ENCODE data around the gene IARS1. TPM values are rescaled to one million over a fixed set of nuclear protein-coding genes. Genes with fewer than 3 reads are reported as not detected.

Gene IARS1
- total RNA-seq, 1 donor from 2014 or later, result 54.2 TPM

- Histone ChIP-seq H3K4me1 (no peaks in the 10 kb centered on the region), H3K27ac (replicated peaks) (no peak overlapping the region), H3K36me3 (peaks cover 100% of the 10 kb centered on the region), H3K4me3 (no peak overlapping the region), H3K27me3 (ENCODE audit: low read depth) (no peaks in the 10 kb centered on the region), H3K9me3 (replicated peaks) (no peaks in the 10 kb centered on the region)
- no peak for TF ChIP-seq CTCF (IDR thresholded peaks at IDR 0.05; ENCODE audit: borderline replicate concordance)
- intact Hi-C loops (cut with micrococcal nuclease), result no loop called here
- DNase-seq, result no peak
These were observed 38.8 kb downstream of the IARS1 start for GRCh38 chr9:92254381-92255337.

- intact Hi-C loops (cut with micrococcal nuclease), result no loop called here
- TF ChIP-seq CTCF (IDR thresholded peaks at IDR 0.05; ENCODE audit: borderline replicate concordance), result no peak
- H3K27me3 ChIP-seq (ENCODE audit: low read depth), result no peaks in the 10 kb centered on the region
These were observed 39.8 kb downstream of the IARS1 start for GRCh38 chr9:92253656-92254055.

GRCh38 chr9:92247981-92248380 lies 45.5 kb downstream of the IARS1 start:
- Histone ChIP-seq H3K4me3 (no peak overlapping the region), H3K36me3 (peaks cover 100% of the 10 kb centered on the region), H3K27ac (replicated peaks) (no peak overlapping the region), H3K4me1 (no peaks in the 10 kb centered on the region), H3K27me3 (ENCODE audit: low read depth) (no peaks in the 10 kb centered on the region), H3K9me3 (replicated peaks) (no peaks in the 10 kb centered on the region)
- TF ChIP-seq CTCF (IDR thresholded peaks at IDR 0.05; ENCODE audit: borderline replicate concordance), result no peak
- intact Hi-C loops (cut with micrococcal nuclease), result no loop called here
- no peak for DNase-seq

More at GRCh38 chr9:92253656-92254055, 39.8 kb downstream of the IARS1 start:
- DNase-seq, result no peak
- no peaks in the 10 kb centered on the region for H3K9me3 ChIP-seq (replicated peaks)
- H3K4me1 ChIP-seq, result no peaks in the 10 kb centered on the region
- H3K36me3 ChIP-seq, result peaks cover 100% of the 10 kb centered on the region
- H3K4me3 ChIP-seq, result no peak overlapping the region
- H3K27ac ChIP-seq (replicated peaks), result no peak overlapping the region

- Histone ChIP-seq H3K36me3 (peaks cover 100% of the 10 kb centered on the region), H3K4me1 (no peaks in the 10 kb centered on the region), H3K27me3 (ENCODE audit: low read depth) (no peaks in the 10 kb centered on the region), H3K27ac (replicated peaks) (no peak overlapping the region), H3K4me3 (no peak overlapping the region), H3K9me3 (replicated peaks) (no peaks in the 10 kb centered on the region)
- intact Hi-C loops (cut with micrococcal nuclease), result no loop called here
- TF ChIP-seq CTCF (IDR thresholded peaks at IDR 0.05; ENCODE audit: borderline replicate concordance), result no peak
- DNase-seq, result no peak
These were observed 46.2 kb downstream of the IARS1 start for GRCh38 chr9:92247296-92247695.

GRCh38 chr9:92245005-92245797 lies 48.3 kb downstream of the IARS1 start:
- no peaks in the 10 kb centered on the region for H3K4me1 ChIP-seq
- H3K4me3 ChIP-seq, result no peak overlapping the region
- TF ChIP-seq CTCF (IDR thresholded peaks at IDR 0.05; ENCODE audit: borderline replicate concordance), result no peak
- H3K27ac ChIP-seq (replicated peaks), result no peak overlapping the region
- H3K36me3 ChIP-seq, result peaks cover 100% of the 10 kb centered on the region
- no peaks in the 10 kb centered on the region for H3K9me3 ChIP-seq (replicated peaks)
- no peak for DNase-seq
- H3K27me3 ChIP-seq (ENCODE audit: low read depth), result no peaks in the 10 kb centered on the region
- intact Hi-C loops (cut with micrococcal nuclease), result no loop called here

Small RNA genes within 50 kb of the gene (microRNA-seq; reads per million reads assigned to microRNA genes)
- gene MIR3651, result not detected

Other genes with a start within 250 kb of the IARS1 start
- 21.9 TPM for gene SPTLC1, start 178.3 kb downstream of the IARS1 start, total RNA-seq
- 12.7 TPM for gene NOL8, start 31.7 kb upstream of the IARS1 start, total RNA-seq
- gene CENPP, start 32.3 kb upstream of the IARS1 start, total RNA-seq, result 5.4 TPM
- gene OGN, start 110.9 kb upstream of the IARS1 start, total RNA-seq, result 19.2 TPM
- 6.4 TPM for gene OMD, start 130.8 kb upstream of the IARS1 start, total RNA-seq
- 17.5 TPM for gene ASPN, start 188.8 kb upstream of the IARS1 start, total RNA-seq
- 7.2 TPM for gene ECM2, start 242.3 kb upstream of the IARS1 start, total RNA-seq

Measured in left ventricle myocardium inferior (tissue), 1 donor.